Spleen (tissue), 7 donors: ENCODE results near the gene C15orf39.

Experiments
- CTCF ChIP-seq, 11 experiments: fragments of 200-600 bp in 7 of 11; fragments of 450-650 bp in 4 of 11; sonication (generic) in 4 of 11; IDR thresholded peaks in 8 of 11; conservative IDR thresholded peaks in 3 of 11; 1 replicate in 7 of 11; 2 replicates in 4 of 11; pipeline versions ENCODE4 v1.4.0 to v1.8.0; 2016 to 2021; ENCODE audit warnings: antibody characterized with exemption in 11 of 11, inconsistent platforms in 4 of 11, mild to moderate bottlenecking in 1 of 11
- POLR2AphosphoS5 ChIP-seq, 3 donors: sonication (generic); formaldehyde crosslinking; IDR thresholded peaks; one replicate each; pipeline ENCODE4 v1.5.1; 2017; ENCODE audit warnings: antibody characterized with exemption in 3 of 3
- donor health status: DM: no; HTN: no; CAD: no; lungs with moderate emphysema.
- donor health status: DM: no; HTN: no; CAD: no.
- donor health status: DM: no; HTN: no; CAD: no.

DNA sequence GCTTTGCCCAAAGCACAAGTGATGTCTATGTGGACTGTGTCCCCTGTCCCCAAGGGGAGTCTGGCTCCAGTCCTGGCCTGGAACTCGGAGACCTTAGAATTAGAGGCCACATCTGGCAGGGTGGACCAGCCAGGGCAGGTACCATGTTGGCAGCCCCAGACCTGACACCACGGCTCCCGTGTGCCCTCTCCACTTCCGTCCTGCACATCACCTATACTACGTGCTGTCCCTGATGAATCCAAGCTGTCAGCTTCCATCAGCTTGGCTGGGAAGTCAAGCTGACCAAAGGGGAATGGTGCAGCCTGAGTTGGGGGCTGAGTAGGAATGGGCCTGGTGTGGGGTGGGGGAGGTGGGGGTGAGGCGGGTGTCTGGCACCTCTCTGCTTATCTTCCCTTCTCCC, 15.3 kb downstream of the C15orf39 start:
- TF ChIP-seq CTCF (IDR thresholded peaks at IDR 0.05 in 8 of 11, conservative IDR thresholded peaks at IDR 0.05 in 3 of 11) = no peak
- TF ChIP-seq POLR2AphosphoS5 (IDR thresholded peaks at IDR 0.05) = no peak
